Panc1 (cell line): ENCODE results near the gene PEF1. TPM values are rescaled to one million over a fixed set of nuclear protein-coding genes. Genes with fewer than 3 reads are reported as not detected.

Source experiments
- ATAC-seq: fragments of 200-7000 bp; cut with Tn5 transposase; 2 replicates; pipeline ENCODE4 v1.9.1; 2020; ENCODE audit warnings: mild to moderate bottlenecking, moderate library complexity
- BruUV-seq: library from RNA; stranded (reverse); fragments of 400-500 nt; replicated peaks from 2 replicates; lab custom pipeline; 2021; lab: Mats Ljungman, UMichigan
- CTCF ChIA-PET: fragments of 300-600 bp; sonication (Branson Sonifier 250); formaldehyde crosslinking; loops from one replicate; lab custom pipeline; 2022; ENCODE audit warnings: antibody characterized with exemption; lab: Charles Lee
- POLR2A ChIA-PET: fragments of 300-600 bp; sonication (Branson Sonifier 250); formaldehyde crosslinking; loops from one replicate; lab custom pipeline; 2022; ENCODE audit warnings: antibody characterized with exemption; lab: Charles Lee
- DNase-seq: peaks from one replicate; pipeline ENCODE4 v3.0.0-alpha.2; 2010; ENCODE audit warnings: low read depth, low spot score
- H3K27ac ChIP-seq: 2 replicates; pipeline ENCODE4 v1.5.1; 2011; ENCODE audit warnings: mild to moderate bottlenecking, low read length, inconsistent platforms
- H3K27me3 ChIP-seq: fragments of 200-500 bp; sonication (Bioruptor generic); 2 replicates; pipeline ENCODE4 v1.6.0; 2014; ENCODE audit warnings: low read length, inconsistent platforms; ENCODE audit not compliant: control insufficient read depth, insufficient read depth
- H3K36me3 ChIP-seq: fragments of 200-500 bp; sonication (Bioruptor generic); 2 replicates; pipeline ENCODE4 v1.5.1; 2014; ENCODE audit warnings: inconsistent platforms, mild to moderate bottlenecking, low read length, moderate library complexity; ENCODE audit not compliant: control insufficient read depth, insufficient read depth
- H3K4me1 ChIP-seq: 2 replicates; pipeline ENCODE4 v1.5.1; 2011; ENCODE audit warnings: inconsistent platforms, mild to moderate bottlenecking, low read length, moderate library complexity; ENCODE audit not compliant: control insufficient read depth, insufficient read depth
- H3K4me3 ChIP-seq, 2 experiments: 2 replicates each; pipeline ENCODE4 v1.5.1; 2011 to 2012; ENCODE audit warnings: low read depth in 2 of 2, low read length in 2 of 2, mild to moderate bottlenecking in 2 of 2, inconsistent platforms in 1 of 2, moderate library complexity in 1 of 2
- H3K9me3 ChIP-seq: fragments of 200-500 bp; sonication (Bioruptor generic); 2 replicates; pipeline ENCODE4 v1.5.1; 2014; ENCODE audit warnings: low read depth, mild to moderate bottlenecking, inconsistent platforms, low read length, moderate library complexity; ENCODE audit not compliant: control insufficient read depth, insufficient read depth
- CTCF ChIP-seq: fragments of 450-650 bp; IDR thresholded peaks from 2 replicates; pipeline ENCODE4 v1.5.1; 2017; ENCODE audit warnings: mild to moderate bottlenecking
- POLR2AphosphoS5 ChIP-seq: IDR thresholded peaks from 2 replicates; pipeline ENCODE4 v1.6.1; 2012; ENCODE audit warnings: mild to moderate bottlenecking, low read depth, low read length, moderate library complexity
- REST ChIP-seq, 2 experiments: IDR thresholded peaks; 2 replicates each; pipeline ENCODE4 v1.6.1; 2011 to 2012; ENCODE audit warnings: low read depth in 2 of 2, control low read depth in 1 of 2, low read length in 1 of 2, mild to moderate bottlenecking in 1 of 2, moderate library complexity in 1 of 2; ENCODE audit not compliant: insufficient read depth in 1 of 2
- SIN3A ChIP-seq: IDR thresholded peaks from 2 replicates; pipeline ENCODE4 v1.6.1; 2012; ENCODE audit warnings: low read depth, mild to moderate bottlenecking, low read length, moderate library complexity, borderline replicate concordance; ENCODE audit not compliant: insufficient read depth
- TCF7L2 ChIP-seq: IDR thresholded peaks from 2 replicates; pipeline ENCODE4 v1.6.1; 2011; ENCODE audit warnings: mild to moderate bottlenecking, low read depth, low read length, inconsistent platforms
- in situ Hi-C: cut with HindIII; loops from 2 replicates; pipeline ENCODE4 v1.10.0; 2016; ENCODE audit warnings: low sequenced_read_pairs, low pct_unique_long_range_greater_than_20kb
- intact Hi-C: fragments of 100-400 bp; cut with micrococcal nuclease; formaldehyde crosslinking; loops from one replicate; pipeline ENCODE4 v1.10.0; 2022; ENCODE audit not compliant: unreplicated experiment
- total RNA-seq: library from RNA; stranded (reverse); gene quantifications from one replicate; pipeline ENCODE4 v1.2.1, GENCODE V29; 2021; ENCODE audit not compliant: unreplicated experiment

The PEF1 gene
- total RNA-seq, 1 experiment from 2014 or later = 58.4 TPM

- ChIA-PET CTCF (interaction anchor here (0.6 to 1.0 kb wide), 2 partner anchors 46 to 119 kb away, joined by 4 to 5 read pairs; no protein-coding TSS in a partner anchor), POLR2A (interaction anchor here (0.6 kb wide), 1 partner anchor 92 kb away, joined by 3 read pairs; no protein-coding TSS in a partner anchor)
- H3K4me1 ChIP-seq = peaks cover 38% of the 10 kb centered on the region
- TF ChIP-seq POLR2AphosphoS5 (no peak), REST (IDR thresholded peaks at IDR 0.05; ENCODE audit: insufficient read depth in 1 of 2, low read depth in 2 of 2, low read length in 1 of 2) (0 out of 4 replicates have a peak, but pooled peaks of 1 of the 2 experiments have one; percentile 11)
- no peaks in the 10 kb centered on the region for H3K27me3 ChIP-seq
- peak; percentile 23 for ATAC-seq
- no TSS peak for BruUV-seq
- peak overlapping the region in 1 of 2 experiments; percentile 24; a peak in 2 of 4 replicates for H3K4me3 ChIP-seq
- no peaks in the 10 kb centered on the region for H3K9me3 ChIP-seq
- intact Hi-C loops = loop anchor here (10.0 kb wide), 1 partner anchor 75 kb away; no protein-coding TSS in a partner anchor
- no peak for DNase-seq
- in situ Hi-C loops = no loop called here
- peak overlapping the region; percentile 52 for H3K27ac ChIP-seq
- H3K36me3 ChIP-seq = no peaks in the 10 kb centered on the region
Measured at GRCh38 chr1:31669786-31670592, 25.3 kb upstream of the PEF1 start.

- no peak overlapping the region for H3K4me3 ChIP-seq
- no peaks in the 10 kb centered on the region for H3K27me3 ChIP-seq
- intact Hi-C loops (loop anchor here (10.0 kb wide), 1 partner anchor 75 kb away; no protein-coding TSS in a partner anchor), in situ Hi-C loops (no loop called here)
- TF ChIP-seq TCF7L2 (no peak), POLR2AphosphoS5 (no peak), SIN3A (no peak), REST (IDR thresholded peaks at IDR 0.05; ENCODE audit: insufficient read depth in 1 of 2, low read depth in 2 of 2, low read length in 1 of 2) (no peak), CTCF (no peak)
- peak overlapping the region; percentile 52; the same call in 1 of the 2 replicates for H3K27ac ChIP-seq
- H3K36me3 ChIP-seq = no peaks in the 10 kb centered on the region
- no TSS peak for BruUV-seq
- no peak for DNase-seq
- ChIA-PET CTCF (interaction anchor here (0.6 kb wide), 1 partner anchor 120 kb away, joined by 4 read pairs; no protein-coding TSS in a partner anchor), POLR2A (interaction anchor here (0.6 kb wide), 1 partner anchor 91 kb away, joined by 3 read pairs; no protein-coding TSS in a partner anchor)
- H3K9me3 ChIP-seq = no peaks in the 10 kb centered on the region
- H3K4me1 ChIP-seq = peaks cover 39% of the 10 kb centered on the region
- ATAC-seq = no peak
Measured at GRCh38 chr1:31669433-31669785, 24.7 kb upstream of the PEF1 start.
